Bronchial epithelial cell (primary cell): ENCODE results near the gene AP1S1. TPM values are rescaled to one million over a fixed set of nuclear protein-coding genes. Genes with fewer than 3 reads are reported as not detected.

Experiments
- DNase-seq: peaks from one replicate; pipeline ENCODE4 v3.0.0-alpha.2; 2010; ENCODE audit warnings: low read depth
- FAIRE-seq: peaks from 2 replicates; lab custom pipeline; 2011; peaks lifted over from hg19 to GRCh38; lab: Jason Lieb, UNC
- H3K27me3 ChIP-seq: 2 replicates; pipeline ENCODE4 v1.5.1; 2011; ENCODE audit warnings: low read length; ENCODE audit not compliant: control insufficient read depth, insufficient read depth
- H3K36me3 ChIP-seq: 2 replicates; pipeline ENCODE4 v1.5.1; 2011; ENCODE audit warnings: low read length; ENCODE audit not compliant: control insufficient read depth, insufficient read depth
- H3K4me3 ChIP-seq: 2 replicates; pipeline ENCODE4 v1.5.1; 2011; ENCODE audit warnings: mild to moderate bottlenecking, low read depth, low read length, control low read depth
- total RNA-seq: library from RNA; depleted of rRNA; stranded (reverse); fragments of >200 nt; gene quantifications from 2 replicates; pipeline ENCODE4 v1.2.1, GENCODE V29; 2014
- TF ChIP-seq, protein P1 (sequence below): IDR thresholded peaks from 2 replicates; pipeline ENCODE4 v1.5.1; 2011; ENCODE audit warnings: mild to moderate bottlenecking, moderate library complexity, low read length, control low read depth, inconsistent platforms; ENCODE audit not compliant: insufficient read depth, severe bottlenecking

Gene AP1S1
- total RNA-seq, 1 donor from 2014 or later: 176 TPM

DNA sequence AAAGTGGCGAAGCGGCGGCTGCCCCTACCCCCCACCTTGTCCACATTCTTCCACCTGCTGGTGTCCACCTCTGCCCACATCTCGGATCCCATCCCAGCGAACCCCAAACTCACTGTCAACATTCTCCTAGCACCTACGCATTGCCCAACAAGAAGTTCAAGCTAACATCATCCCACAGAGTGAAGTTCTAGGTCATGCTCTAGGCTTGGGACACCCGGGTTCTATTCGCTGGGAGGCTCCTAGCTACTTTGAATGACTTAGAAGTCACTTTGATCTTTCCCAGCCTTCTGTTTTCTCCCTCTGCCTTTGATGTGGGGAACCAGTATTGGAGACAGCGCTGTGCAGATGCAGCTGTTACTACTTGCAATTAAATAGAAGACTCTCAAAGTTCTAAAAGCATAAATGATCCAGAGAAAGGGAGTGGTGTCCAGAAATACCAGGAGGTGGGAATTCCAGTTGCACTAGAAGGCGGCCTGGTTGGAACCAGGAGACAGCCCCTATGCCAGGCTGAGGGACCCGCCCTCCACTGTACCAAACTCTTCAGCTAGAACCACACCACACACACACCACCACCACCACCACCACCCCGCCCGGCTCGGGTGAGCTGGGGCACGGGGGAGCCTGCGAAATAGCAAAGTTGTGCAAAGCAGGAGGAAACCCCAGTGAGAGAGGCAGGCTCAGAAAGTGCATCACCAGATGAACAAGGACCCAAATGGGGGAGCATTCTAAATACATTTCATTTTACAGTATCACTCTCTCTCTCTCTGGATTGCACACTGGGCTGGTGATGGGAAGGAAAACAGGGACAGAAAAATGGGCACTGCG lies 16.6 kb downstream of the AP1S1 start:
- FAIRE-seq (no peak), DNase-seq (no peak)
- Histone ChIP-seq H3K36me3 (no peaks in the 10 kb centered on the region), H3K27me3 (peaks cover 63% of the 10 kb centered on the region), H3K4me3 (no peak overlapping the region)
- TF ChIP-seq, protein P1, sequence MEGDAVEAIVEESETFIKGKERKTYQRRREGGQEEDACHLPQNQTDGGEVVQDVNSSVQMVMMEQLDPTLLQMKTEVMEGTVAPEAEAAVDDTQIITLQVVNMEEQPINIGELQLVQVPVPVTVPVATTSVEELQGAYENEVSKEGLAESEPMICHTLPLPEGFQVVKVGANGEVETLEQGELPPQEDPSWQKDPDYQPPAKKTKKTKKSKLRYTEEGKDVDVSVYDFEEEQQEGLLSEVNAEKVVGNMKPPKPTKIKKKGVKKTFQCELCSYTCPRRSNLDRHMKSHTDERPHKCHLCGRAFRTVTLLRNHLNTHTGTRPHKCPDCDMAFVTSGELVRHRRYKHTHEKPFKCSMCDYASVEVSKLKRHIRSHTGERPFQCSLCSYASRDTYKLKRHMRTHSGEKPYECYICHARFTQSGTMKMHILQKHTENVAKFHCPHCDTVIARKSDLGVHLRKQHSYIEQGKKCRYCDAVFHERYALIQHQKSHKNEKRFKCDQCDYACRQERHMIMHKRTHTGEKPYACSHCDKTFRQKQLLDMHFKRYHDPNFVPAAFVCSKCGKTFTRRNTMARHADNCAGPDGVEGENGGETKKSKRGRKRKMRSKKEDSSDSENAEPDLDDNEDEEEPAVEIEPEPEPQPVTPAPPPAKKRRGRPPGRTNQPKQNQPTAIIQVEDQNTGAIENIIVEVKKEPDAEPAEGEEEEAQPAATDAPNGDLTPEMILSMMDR: no peak

DNA sequence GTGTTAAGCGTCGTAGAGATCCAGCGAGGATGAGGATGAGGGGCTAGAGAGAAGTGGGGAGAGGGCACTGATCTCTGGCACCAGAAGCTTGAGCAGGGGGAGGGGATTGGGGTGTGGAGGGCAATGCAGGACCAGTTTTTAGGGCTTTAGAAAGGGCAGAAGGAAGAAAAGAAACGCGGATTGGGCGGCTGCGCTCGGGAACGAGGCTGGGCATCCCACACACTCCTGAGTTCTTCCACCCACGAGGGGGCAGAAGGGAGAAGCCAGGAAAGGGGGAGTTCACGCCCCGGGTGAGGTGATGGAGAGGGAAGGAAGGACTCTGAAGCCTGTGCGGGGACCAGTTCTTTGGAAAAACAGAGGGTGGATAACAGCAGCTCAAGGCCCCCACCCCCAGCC lies 17.2 kb downstream of the AP1S1 start:
- FAIRE-seq (no peak), DNase-seq (no peak)
- Histone ChIP-seq H3K27me3 (peaks cover 62% of the 10 kb centered on the region), H3K4me3 (no peak overlapping the region), H3K36me3 (no peaks in the 10 kb centered on the region)
- TF ChIP-seq, protein P1: peak; percentile 39

DNA sequence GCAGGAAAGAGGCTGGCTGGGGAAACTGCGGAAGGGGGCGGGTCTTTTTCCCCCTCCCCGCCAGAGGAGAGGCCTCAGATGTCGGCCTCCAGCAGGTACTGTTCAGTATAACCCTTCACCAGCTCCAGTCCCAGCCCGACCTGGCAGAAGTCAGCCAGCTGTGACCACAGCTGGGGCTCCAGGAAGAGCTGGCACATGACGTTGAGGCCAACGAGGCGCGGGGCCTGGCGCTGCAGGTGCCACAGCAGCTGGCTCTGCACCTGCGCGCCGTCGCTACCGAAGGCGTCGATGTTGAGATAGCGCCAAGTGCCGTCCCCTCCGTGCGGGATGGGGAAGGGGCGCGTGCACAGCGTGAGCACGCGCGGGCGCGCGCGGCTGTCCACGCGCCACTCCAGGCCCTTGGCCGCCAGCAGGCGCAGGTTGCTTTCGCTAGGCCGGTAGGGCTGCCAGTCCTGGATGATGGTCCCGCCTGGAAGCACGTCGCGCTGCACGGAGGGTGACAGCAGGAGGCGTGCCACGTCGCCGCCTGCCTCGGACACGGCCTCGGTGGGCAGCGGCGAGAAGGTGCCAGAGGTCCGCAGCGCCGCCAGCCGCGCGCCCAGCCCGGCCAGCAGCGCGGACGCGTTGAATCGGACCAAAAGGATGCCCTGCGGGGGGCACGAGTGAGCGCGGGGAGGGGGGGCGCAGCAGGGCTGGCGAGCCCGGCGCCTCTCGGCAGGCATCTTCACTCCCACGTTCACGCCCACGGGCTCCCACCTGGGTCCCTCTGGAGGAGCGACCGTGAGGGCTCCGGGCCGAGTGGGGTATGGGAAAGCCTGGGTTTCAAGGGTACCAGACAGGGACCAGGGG lies 18.0 kb downstream of the AP1S1 start:
- DNase-seq (no peak), FAIRE-seq (no peak)
- Histone ChIP-seq H3K4me3 (no peak overlapping the region), H3K36me3 (no peaks in the 10 kb centered on the region), H3K27me3 (peaks cover 57% of the 10 kb centered on the region)
- TF ChIP-seq, protein P1: no peak

DNA sequence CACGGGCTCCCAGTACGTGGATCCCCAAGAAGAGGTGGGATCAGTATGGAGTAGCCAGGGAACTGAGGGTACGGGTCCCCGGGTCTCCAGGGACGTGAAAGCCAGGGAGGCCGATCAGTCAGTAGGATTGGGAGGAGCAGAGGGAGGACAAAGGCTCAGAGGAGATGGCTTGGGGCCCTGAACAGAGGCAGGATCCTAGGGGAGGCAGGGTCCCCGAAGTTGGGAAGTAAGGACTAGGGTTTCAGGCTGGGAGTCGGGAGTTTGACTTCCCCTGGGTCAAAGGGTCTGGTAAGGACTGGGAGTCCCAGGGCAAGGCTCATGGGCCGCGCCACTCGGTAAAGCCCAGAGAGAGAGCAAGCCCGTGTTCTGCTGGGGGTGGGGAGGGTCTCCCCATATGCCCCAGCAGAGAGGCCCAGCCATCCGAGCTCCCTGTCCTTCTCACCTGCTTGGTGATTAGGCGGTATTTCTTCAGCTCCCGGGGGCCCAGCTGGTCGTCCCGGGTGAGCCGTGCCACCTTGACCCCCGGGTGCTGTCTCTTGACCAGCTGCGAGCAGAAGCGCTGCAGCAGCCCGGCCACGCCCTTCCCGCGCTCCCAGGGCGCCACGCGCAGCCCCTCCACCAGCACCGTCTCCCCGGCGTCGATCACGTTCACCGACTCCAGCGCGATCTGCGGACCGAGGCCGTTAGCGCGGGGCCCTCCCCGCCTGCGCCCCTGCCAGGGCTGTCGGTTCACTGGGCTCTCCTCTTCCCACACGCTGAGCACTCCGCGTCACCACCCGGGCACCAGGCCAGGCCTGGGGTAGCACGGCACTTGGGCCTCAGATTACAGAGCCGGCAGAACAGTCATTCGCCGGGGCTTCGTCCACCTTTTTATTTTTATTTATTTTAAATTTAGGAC lies 18.8 kb downstream of the AP1S1 start:
- TF ChIP-seq, protein P1: no peak
- DNase-seq: peak; percentile 68
- no peak for FAIRE-seq
- peak overlapping the region; percentile 20 for H3K4me3 ChIP-seq
- H3K27me3 ChIP-seq: peaks cover 56% of the 10 kb centered on the region
- no peaks in the 10 kb centered on the region for H3K36me3 ChIP-seq

DNA sequence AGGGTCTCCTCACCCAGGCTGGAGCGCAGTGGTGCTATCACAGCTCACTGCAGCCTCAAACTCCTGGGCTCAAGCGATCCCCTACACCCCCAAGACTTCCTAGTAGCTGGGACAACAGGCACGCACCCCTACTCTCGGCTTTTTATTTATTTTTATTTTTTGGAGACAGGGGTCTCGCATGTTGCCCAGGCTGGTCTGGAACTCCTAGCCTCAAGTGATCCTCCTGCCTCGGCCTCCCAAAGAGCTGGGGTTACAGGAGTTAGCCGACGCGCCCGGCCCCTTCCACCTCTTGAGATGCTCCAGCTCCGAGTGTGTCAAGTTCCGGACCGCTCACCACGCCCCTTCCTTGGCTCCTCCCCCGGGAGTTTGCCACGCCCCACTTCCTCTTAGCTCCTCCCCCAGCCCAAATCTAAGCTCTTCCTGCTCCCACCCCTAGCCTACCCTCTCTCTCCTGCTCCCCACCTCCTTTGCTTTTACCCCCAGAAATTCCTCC lies 19.5 kb downstream of the AP1S1 start:
- H3K27me3 ChIP-seq: peaks cover 58% of the 10 kb centered on the region
- peak; percentile 63 for DNase-seq
- H3K36me3 ChIP-seq: no peaks in the 10 kb centered on the region
- TF ChIP-seq, protein P1: no peak
- H3K4me3 ChIP-seq: peak overlapping the region; percentile 20
- no peak for FAIRE-seq
